Measurements from ENCODE around the gene OTX2. TPM values are rescaled to one million over a fixed set of nuclear protein-coding genes. Genes with fewer than 3 reads are reported as not detected.

The OTX2 gene
- total RNA-seq, 2 donors from 2014 or later: not detected

- H3K27ac Mint-ChIP-seq: no peak overlapping the region
- ATAC-seq: no peak
Observed at GRCh38 chr14:56815745-56816144, 5.5 kb upstream of the OTX2 start.

GRCh38 chr14:56814969-56815700, 4.9 kb upstream of the OTX2 start:
- Mint-ChIP-seq H3K36me3 (peaks cover 8 to 27% of the 10 kb centered on the region in 2 donors), H3K9me3 (peaks cover 0 to 1% of the 10 kb centered on the region in 2 donors), H3K27ac (no peak overlapping the region)
- ATAC-seq (no peak), DNase-seq (ENCODE audit: low spot score in 2 of 2) (no peak)

More at GRCh38 chr14:56815745-56816144, 5.5 kb upstream of the OTX2 start:
- Mint-ChIP-seq H3K9me3 (no peaks in the 10 kb centered on the region), H3K36me3 (peaks cover 5 to 21% of the 10 kb centered on the region in 2 donors)
- DNase-seq (ENCODE audit: low spot score in 2 of 2): no peak

- DNase-seq (ENCODE audit: low spot score in 2 of 2) (no peak), ATAC-seq (no peak)
- Mint-ChIP-seq H3K36me3 (peaks cover 13 to 33% of the 10 kb centered on the region in 2 donors), H3K9me3 (peaks cover 0 to 7% of the 10 kb centered on the region in 2 donors), H3K27ac (no peak overlapping the region)
Observed at GRCh38 chr14:56814519-56814959, 4.3 kb upstream of the OTX2 start.

GRCh38 chr14:56813143-56813551, 2.9 kb upstream of the OTX2 start:
- Mint-ChIP-seq H3K36me3 (peaks cover 21 to 38% of the 10 kb centered on the region in 2 donors), H3K27ac (no peak overlapping the region), H3K9me3 (peaks cover 0 to 7% of the 10 kb centered on the region in 2 donors)
- no peak for ATAC-seq
- DNase-seq (ENCODE audit: low spot score in 2 of 2): no peak

- peaks cover 0 to 7% of the 10 kb centered on the region in 2 donors for H3K9me3 Mint-ChIP-seq
- no peak overlapping the region for H3K27ac Mint-ChIP-seq
- DNase-seq (ENCODE audit: low spot score in 2 of 2): no peak
- ATAC-seq: no peak
- peaks cover 24 to 34% of the 10 kb centered on the region in 2 donors for H3K36me3 Mint-ChIP-seq
Observed at GRCh38 chr14:56812364-56813141, 2.3 kb upstream of the OTX2 start.

GRCh38 chr14:56811593-56812363, 1.5 kb upstream of the OTX2 start:
- H3K27ac Mint-ChIP-seq: no peak overlapping the region
- peaks cover 24 to 37% of the 10 kb centered on the region in 2 donors for H3K36me3 Mint-ChIP-seq
- peaks cover 0 to 7% of the 10 kb centered on the region in 2 donors for H3K9me3 Mint-ChIP-seq
- DNase-seq (ENCODE audit: low spot score in 2 of 2): peak in 1 of 2 donors; percentile 3
- ATAC-seq: no peak

- Mint-ChIP-seq H3K27ac (peak overlapping the region in 1 of 2 donors; percentile 34), H3K36me3 (peaks cover 31 to 43% of the 10 kb centered on the region in 2 donors), H3K9me3 (peaks cover 0 to 8% of the 10 kb centered on the region in 2 donors)
- peak in 1 of 2 donors; percentile 6 for DNase-seq (ENCODE audit: low spot score in 2 of 2)
- peak in 1 of 2 donors; percentile 35 for ATAC-seq
Observed at GRCh38 chr14:56810836-56811592, 735 bp upstream of the OTX2 start.

- ATAC-seq (no peak), DNase-seq (ENCODE audit: low spot score in 2 of 2) (peak in 1 of 2 donors; percentile 3)
- H3K27ac Mint-ChIP-seq: peak overlapping the region in 1 of 2 donors; percentile 94
- peaks cover 44 to 52% of the 10 kb centered on the region in 2 donors for H3K36me3 Mint-ChIP-seq
- H3K9me3 Mint-ChIP-seq: peaks cover 0 to 11% of the 10 kb centered on the region in 2 donors
Observed at GRCh38 chr14:56809270-56810146, 771 bp downstream of the OTX2 start.

GRCh38 chr14:56808383-56809269, 1.7 kb downstream of the OTX2 start:
- Mint-ChIP-seq H3K27ac (peak overlapping the region in 1 of 2 donors; percentile 74), H3K36me3 (peaks cover 48 to 49% of the 10 kb centered on the region in 2 donors), H3K9me3 (peaks cover 0 to 11% of the 10 kb centered on the region in 2 donors)
- ATAC-seq (no peak), DNase-seq (ENCODE audit: low spot score in 2 of 2) (peak in 1 of 2 donors; percentile 7)

GRCh38 chr14:56808110-56808382, 2.2 kb downstream of the OTX2 start:
- ATAC-seq (no peak), DNase-seq (ENCODE audit: low spot score in 2 of 2) (no peak)
- Mint-ChIP-seq H3K9me3 (peaks cover 0 to 11% of the 10 kb centered on the region in 2 donors), H3K27ac (peak overlapping the region in 1 of 2 donors; percentile 74), H3K36me3 (peaks cover 48 to 49% of the 10 kb centered on the region in 2 donors)

- Mint-ChIP-seq H3K9me3 (peaks cover 0 to 11% of the 10 kb centered on the region in 2 donors), H3K36me3 (peaks cover 45 to 49% of the 10 kb centered on the region in 2 donors), H3K27ac (no peak overlapping the region)
- no peak for ATAC-seq
- peak in 1 of 2 donors; percentile 3 for DNase-seq (ENCODE audit: low spot score in 2 of 2)
Observed at GRCh38 chr14:56807386-56808109, 2.7 kb downstream of the OTX2 start.

- H3K9me3 Mint-ChIP-seq: peaks cover 0 to 11% of the 10 kb centered on the region in 2 donors
- no peak overlapping the region for H3K27ac Mint-ChIP-seq
- ATAC-seq (no peak), DNase-seq (ENCODE audit: low spot score in 2 of 2) (no peak)
- peaks cover 43 to 49% of the 10 kb centered on the region in 2 donors for H3K36me3 Mint-ChIP-seq
Observed at GRCh38 chr14:56806760-56807159, 3.5 kb downstream of the OTX2 start.

- peaks cover 48% of the 10 kb centered on the region in 2 donors for H3K36me3 Mint-ChIP-seq
- ATAC-seq: no peak
- DNase-seq (ENCODE audit: low spot score in 2 of 2): no peak
- peaks cover 0 to 11% of the 10 kb centered on the region in 2 donors for H3K9me3 Mint-ChIP-seq
- no peak overlapping the region for H3K27ac Mint-ChIP-seq
Observed at GRCh38 chr14:56805992-56806727, 4.1 kb downstream of the OTX2 start.
